ENCODE data around the gene RFX7. TPM values are rescaled to one million over a fixed set of nuclear protein-coding genes. Genes with fewer than 3 reads are reported as not detected.
A peak's percentile ranks its signal among the peaks of the same experiment; 100 is the strongest.

The RFX7 gene
- total RNA-seq, 1 experiment from 2014 or later, result 34.4 TPM

DNA sequence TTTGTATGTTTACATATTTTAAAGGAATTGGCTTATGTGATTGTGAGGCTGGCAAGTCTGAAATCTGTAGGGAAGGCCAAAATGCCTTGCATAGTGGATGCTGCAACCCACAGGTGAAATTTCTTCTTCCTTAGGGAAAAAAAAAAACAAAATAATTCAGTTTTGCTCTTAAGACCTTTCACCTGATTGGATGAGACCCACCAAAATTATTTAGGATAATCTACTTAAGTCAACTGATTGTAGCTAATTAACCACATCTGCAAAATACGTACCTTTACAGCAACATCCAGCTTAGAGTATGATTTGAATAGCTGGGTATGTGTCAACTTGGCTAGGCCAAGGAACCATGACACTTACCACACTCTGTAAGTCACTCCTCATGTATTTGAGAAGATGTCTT lies 6.9 kb upstream of the RFX7 start:
- CTCF ChIA-PET, result no interaction called here
- no peak overlapping the region for H3K27ac ChIP-seq (ENCODE audit: low read depth, low read length, poor library complexity, severe bottlenecking)
- POLR2A ChIA-PET (ENCODE audit: low non-redundant PET), result no interaction called here
- no peak for DNase-seq (ENCODE audit: low spot score)
- no peak overlapping the region for H3K4me3 ChIP-seq (ENCODE audit: low read depth, low read length, poor library complexity, severe bottlenecking)
- no peaks in the 10 kb centered on the region for H3K27me3 ChIP-seq (replicated peaks; ENCODE audit: insufficient read depth, low read depth, low read length, poor library complexity)
- BruUV-seq (replicated peaks), result no TSS peak
- no peak for TF ChIP-seq EZH2 (IDR thresholded peaks at IDR 0.05; ENCODE audit: borderline replicate concordance, low read depth, low read length, poor library complexity, severe bottlenecking)
- TF ChIP-seq, protein P1, sequence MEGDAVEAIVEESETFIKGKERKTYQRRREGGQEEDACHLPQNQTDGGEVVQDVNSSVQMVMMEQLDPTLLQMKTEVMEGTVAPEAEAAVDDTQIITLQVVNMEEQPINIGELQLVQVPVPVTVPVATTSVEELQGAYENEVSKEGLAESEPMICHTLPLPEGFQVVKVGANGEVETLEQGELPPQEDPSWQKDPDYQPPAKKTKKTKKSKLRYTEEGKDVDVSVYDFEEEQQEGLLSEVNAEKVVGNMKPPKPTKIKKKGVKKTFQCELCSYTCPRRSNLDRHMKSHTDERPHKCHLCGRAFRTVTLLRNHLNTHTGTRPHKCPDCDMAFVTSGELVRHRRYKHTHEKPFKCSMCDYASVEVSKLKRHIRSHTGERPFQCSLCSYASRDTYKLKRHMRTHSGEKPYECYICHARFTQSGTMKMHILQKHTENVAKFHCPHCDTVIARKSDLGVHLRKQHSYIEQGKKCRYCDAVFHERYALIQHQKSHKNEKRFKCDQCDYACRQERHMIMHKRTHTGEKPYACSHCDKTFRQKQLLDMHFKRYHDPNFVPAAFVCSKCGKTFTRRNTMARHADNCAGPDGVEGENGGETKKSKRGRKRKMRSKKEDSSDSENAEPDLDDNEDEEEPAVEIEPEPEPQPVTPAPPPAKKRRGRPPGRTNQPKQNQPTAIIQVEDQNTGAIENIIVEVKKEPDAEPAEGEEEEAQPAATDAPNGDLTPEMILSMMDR (conservative IDR thresholded peaks at IDR 0.05; ENCODE audit: low read depth, low read length), result no peak
- intact Hi-C loops (cut with micrococcal nuclease; ENCODE audit: unreplicated experiment), result no loop called here
- H3K4me1 ChIP-seq (ENCODE audit: insufficient read depth, low read length, poor library complexity, severe bottlenecking), result peaks cover 3% of the 10 kb centered on the region
- no peaks in the 10 kb centered on the region for H3K36me3 ChIP-seq (ENCODE audit: insufficient read depth, low read length, poor library complexity, severe bottlenecking)
- no peaks in the 10 kb centered on the region for H3K9me3 ChIP-seq (ENCODE audit: low read depth, low read length, poor library complexity, severe bottlenecking)

DNA sequence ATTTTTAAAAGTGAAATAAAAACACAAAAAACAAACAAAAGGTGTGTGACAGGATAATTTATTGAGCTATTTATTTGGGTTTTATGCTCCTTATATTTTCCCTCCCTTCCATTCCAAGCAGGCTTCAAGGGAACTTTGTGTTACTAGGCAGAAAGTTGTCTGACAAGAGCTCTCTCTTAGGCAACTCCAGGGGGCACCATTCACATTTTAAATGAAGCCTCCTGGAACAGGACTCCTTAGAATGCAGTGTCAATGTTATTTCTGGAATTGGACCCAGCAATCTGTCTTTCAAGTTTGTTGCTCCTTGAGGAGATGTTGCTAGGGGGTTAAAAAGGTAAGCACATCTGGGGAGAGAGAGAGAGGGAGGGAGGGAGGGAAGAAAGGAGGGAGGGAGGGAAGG lies 5.4 kb upstream of the RFX7 start:
- no TSS peak for BruUV-seq (replicated peaks)
- POLR2A ChIA-PET (ENCODE audit: low non-redundant PET), result interaction anchor here (0.6 kb wide), 1 partner anchor 867 kb away, joined by 4 read pairs; no protein-coding TSS in a partner anchor
- CTCF ChIA-PET, result interaction anchor here (1.2 kb wide), 1 partner anchor 179 kb away, joined by 3 read pairs; no protein-coding TSS in a partner anchor
- Histone ChIP-seq H3K4me1 (ENCODE audit: insufficient read depth, low read length, poor library complexity, severe bottlenecking) (peaks cover 15% of the 10 kb centered on the region), H3K27ac (ENCODE audit: low read depth, low read length, poor library complexity, severe bottlenecking) (no peak overlapping the region), H3K4me3 (ENCODE audit: low read depth, low read length, poor library complexity, severe bottlenecking) (no peak overlapping the region), H3K36me3 (ENCODE audit: insufficient read depth, low read length, poor library complexity, severe bottlenecking) (no peaks in the 10 kb centered on the region), H3K27me3 (replicated peaks; ENCODE audit: insufficient read depth, low read depth, low read length, poor library complexity) (no peaks in the 10 kb centered on the region), H3K9me3 (ENCODE audit: low read depth, low read length, poor library complexity, severe bottlenecking) (no peaks in the 10 kb centered on the region)
- intact Hi-C loops (cut with micrococcal nuclease; ENCODE audit: unreplicated experiment), result loop anchor here (1.0 to 10.0 kb wide), 2 partner anchors 116 to 180 kb away; partner anchors contain the start of gene TEX9
- TF ChIP-seq, protein P1 (conservative IDR thresholded peaks at IDR 0.05; ENCODE audit: low read depth, low read length), result peak; percentile 71
- TF ChIP-seq EZH2 (IDR thresholded peaks at IDR 0.05; ENCODE audit: borderline replicate concordance, low read depth, low read length, poor library complexity, severe bottlenecking), result no peak
- peak; percentile 74 for DNase-seq (ENCODE audit: low spot score)

DNA sequence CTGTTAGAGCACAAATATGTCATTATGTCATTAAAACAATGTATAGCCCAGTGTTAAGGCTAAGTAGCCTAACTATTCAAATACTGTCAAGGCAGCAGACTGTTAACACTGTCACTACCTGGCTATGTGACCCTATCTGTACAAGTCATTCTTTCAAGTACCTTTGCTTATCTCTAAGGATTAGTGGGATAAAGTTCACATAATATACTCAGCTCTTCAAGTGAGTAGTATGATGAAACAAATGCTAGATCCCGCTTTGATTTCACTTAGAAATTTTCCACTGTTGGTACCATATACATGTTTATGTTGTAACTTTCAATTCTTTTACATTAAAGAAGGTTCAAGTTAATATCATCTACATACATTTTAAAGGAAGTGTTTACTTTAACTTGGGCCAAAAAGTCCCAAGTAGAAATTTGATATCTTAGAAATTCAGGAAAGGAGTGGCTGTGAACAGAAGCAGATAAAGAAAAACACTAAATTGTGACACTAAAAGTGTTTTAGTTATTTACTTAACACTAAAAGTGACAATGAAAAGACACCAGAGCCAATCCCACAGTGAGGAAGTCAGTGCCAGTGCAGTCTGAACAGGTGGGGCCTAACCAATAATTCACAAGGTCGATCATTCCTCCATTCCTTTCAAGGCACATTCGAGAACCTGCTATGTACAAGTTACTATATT lies 4.8 kb upstream of the RFX7 start:
- ChIA-PET POLR2A (ENCODE audit: low non-redundant PET) (interaction anchor here (0.6 kb wide), 1 partner anchor 868 kb away, joined by 4 read pairs; no protein-coding TSS in a partner anchor), CTCF (interaction anchor here (1.1 to 1.2 kb wide), 2 partner anchors 170 to 180 kb away, joined by 3 to 4 read pairs; no protein-coding TSS in a partner anchor)
- Histone ChIP-seq H3K27ac (ENCODE audit: low read depth, low read length, poor library complexity, severe bottlenecking) (no peak overlapping the region), H3K4me1 (ENCODE audit: insufficient read depth, low read length, poor library complexity, severe bottlenecking) (peaks cover 15% of the 10 kb centered on the region), H3K36me3 (ENCODE audit: insufficient read depth, low read length, poor library complexity, severe bottlenecking) (no peaks in the 10 kb centered on the region), H3K4me3 (ENCODE audit: low read depth, low read length, poor library complexity, severe bottlenecking) (no peak overlapping the region), H3K27me3 (replicated peaks; ENCODE audit: insufficient read depth, low read depth, low read length, poor library complexity) (no peaks in the 10 kb centered on the region), H3K9me3 (ENCODE audit: low read depth, low read length, poor library complexity, severe bottlenecking) (no peaks in the 10 kb centered on the region)
- no TSS peak for BruUV-seq (replicated peaks)
- TF ChIP-seq, protein P1 (conservative IDR thresholded peaks at IDR 0.05; ENCODE audit: low read depth, low read length), result no peak
- no peak for TF ChIP-seq EZH2 (IDR thresholded peaks at IDR 0.05; ENCODE audit: borderline replicate concordance, low read depth, low read length, poor library complexity, severe bottlenecking)
- intact Hi-C loops (cut with micrococcal nuclease; ENCODE audit: unreplicated experiment), result loop anchor here (10.0 kb wide), 1 partner anchor 116 kb away; the partner anchor contains the start of gene TEX9
- no peak for DNase-seq (ENCODE audit: low spot score)
